COLO829 (cell line): ENCODE data around the gene SORD.

Experiments
- DNase-seq: peaks from one replicate; pipeline ENCODE4 v3.0.0; 2012; ENCODE audit warnings: low spot score

SORD gene

DNA sequence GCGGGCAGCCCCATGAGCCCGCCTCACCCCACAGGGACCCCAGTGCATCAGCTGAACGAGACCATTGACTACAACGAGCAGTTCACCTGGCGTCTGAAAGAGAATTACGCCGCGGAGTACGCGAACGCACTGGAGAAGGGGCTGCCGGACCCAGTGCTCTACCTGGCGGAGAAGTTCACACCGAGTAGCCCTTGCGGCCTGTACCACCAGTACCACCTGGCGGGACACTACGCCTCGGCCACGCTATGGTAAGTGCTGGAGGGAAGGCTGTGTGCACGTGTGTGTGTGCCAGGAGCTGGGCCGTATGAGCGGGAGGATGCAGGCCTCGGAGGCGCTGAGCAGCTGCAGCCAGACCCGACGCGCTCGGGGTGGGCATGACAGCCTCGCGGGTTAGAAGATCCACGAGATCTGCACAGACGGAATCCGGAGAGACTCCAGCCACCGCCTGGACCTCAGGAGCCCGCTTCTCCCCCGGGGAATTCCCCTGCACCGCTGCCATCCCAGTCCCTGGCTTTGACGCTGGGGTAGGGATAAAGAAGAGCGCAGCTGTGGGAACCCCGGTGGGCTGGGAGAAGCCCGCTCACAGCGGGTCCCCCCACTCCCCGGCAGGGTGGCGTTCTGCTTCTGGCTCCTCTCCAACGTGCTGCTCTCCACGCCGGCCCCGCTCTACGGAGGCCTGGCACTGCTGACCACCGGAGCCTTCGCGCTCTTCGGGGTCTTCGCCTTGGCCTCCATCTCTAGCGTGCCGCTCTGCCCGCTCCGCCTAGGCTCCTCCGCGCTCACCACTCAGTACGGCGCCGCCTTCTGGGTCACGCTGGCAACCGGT lies 93.7 kb downstream of the SORD start:
- DNase-seq = no peak

DNA sequence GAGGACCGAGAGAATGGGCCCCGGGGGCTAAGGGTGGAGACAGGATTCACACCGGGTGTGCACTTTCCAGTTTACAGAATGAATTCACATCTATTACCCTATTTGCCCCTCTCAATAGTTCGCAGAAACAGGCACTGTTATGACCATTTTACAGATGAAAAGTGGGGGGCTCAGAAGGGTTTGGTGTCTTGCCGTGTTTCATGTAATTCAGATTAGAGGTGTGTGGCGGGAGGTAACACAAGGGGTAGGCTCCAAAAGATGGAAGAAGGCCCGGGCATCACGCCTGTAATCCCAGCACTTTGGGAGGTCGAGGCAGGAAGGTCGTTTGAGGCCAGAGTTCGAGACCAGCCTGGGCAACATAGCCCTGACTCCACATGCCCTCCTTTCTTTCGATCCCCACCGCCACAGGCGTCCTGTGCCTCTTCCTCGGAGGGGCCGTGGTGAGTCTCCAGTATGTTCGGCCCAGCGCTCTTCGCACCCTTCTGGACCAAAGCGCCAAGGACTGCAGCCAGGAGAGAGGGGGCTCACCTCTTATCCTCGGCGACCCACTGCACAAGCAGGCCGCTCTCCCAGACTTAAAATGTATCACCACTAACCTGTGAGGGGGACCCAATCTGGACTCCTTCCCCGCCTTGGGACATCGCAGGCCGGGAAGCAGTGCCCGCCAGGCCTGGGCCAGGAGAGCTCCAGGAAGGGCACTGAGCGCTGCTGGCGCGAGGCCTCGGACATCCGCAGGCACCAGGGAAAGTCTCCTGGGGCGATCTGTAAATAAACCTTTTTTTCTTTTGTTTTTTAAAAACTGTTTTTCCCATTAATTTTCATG lies 94.5 kb downstream of the SORD start:
- DNase-seq = no peak

DNA sequence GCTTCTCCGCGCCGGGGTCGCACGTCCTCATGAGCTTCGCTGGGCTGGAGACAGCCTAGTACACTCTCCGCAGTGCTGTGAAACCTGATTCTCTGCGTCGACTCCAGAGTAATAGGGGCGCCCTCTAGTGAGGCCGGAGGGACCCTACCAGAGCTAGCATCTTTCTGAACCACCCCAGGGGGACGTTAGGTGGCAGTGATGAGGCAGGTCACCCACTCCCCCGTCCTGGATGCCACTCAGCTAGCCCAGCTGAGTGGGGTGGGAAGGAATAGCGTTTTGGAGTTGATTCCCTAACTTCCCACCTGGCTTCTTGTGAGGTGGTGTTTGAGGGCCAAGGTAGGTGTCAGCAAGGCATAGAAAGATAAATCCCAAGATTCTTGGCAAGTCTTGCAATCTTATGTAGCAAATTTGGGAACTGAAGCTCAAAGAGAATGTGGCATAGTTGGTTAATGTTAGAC lies 95.2 kb downstream of the SORD start:
- peak; percentile 83 for DNase-seq

DNA sequence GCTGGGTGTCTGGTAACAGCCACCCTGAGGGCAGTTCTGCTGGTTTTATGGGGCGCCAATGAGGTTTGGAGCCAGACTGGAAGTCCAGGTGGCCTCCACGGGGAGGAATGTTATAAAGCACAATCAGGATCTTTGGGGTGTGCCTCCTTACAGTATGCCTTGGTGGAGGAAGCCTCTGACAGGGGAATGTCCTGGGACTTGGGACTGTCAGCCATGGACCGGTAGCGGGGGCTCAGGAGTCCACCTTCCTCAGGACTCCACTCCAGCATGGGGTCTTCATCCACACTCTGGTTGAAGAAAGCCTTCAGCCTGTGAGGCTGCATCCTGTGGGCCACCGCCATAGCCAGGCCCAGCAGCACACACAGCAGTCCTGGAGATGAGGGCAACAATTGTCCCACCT lies 96.0 kb downstream of the SORD start:
- DNase-seq = no peak

DNA sequence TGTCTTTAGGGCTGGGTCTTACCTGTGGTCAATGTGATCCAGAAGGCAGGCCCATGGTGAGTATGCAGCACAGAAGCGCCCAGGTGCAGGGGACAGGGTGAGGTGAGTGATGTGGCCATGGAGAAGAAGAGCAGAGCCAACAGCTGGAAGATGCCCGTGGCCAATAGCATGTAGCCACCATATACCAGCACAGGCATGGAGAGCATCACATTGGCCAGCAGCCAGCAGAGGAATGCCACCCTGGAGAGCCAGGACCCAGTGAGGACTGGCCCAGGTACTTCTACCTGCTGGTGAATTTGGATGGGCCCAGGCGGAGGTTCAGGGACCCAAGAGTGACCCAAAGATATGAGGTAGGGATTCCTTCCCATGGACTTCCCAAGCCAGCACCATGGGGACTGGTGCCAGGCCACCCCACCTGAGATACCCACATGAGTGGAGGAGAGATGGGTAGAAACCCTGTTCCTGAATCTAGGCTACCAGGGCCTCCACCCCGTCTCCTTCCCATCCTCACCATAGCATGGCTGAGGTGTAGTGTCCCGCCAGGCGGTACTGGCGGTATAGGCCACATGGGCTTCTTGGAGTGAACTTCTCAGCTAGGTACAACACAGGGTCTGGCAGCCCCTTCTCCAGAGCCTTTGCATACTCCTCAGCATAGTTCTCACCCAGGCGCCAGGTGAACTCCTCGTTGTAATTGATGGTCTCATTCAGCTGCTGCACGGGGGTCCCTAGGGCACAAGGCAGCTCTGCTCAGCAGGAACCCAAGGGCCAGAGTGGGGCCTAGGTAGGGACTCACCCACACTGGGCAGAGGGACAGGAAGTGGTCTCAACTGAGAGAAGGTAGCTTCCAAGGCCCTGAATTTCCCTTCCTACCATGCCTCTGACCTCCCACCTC lies 97.3 kb downstream of the SORD start:
- no peak for DNase-seq

DNA sequence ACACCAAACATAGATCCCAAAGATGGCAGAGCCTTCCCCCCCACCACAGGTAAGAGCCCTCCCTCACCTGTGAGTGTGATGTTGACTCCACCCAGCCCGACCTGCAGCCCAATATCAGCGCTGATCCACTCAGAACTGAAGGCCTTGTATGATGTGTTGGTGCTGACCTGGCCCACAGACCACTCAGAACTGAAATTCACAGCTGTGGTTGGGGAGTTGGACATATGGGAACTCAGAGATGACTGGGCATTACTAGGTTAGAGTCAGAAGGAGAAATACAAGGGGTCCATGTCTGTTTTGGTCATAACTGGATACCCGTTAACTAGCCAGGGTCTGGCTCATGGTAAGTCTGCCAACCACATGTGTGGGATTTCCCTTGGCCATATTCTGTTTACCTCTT lies 98.0 kb downstream of the SORD start:
- DNase-seq = no peak

DNA sequence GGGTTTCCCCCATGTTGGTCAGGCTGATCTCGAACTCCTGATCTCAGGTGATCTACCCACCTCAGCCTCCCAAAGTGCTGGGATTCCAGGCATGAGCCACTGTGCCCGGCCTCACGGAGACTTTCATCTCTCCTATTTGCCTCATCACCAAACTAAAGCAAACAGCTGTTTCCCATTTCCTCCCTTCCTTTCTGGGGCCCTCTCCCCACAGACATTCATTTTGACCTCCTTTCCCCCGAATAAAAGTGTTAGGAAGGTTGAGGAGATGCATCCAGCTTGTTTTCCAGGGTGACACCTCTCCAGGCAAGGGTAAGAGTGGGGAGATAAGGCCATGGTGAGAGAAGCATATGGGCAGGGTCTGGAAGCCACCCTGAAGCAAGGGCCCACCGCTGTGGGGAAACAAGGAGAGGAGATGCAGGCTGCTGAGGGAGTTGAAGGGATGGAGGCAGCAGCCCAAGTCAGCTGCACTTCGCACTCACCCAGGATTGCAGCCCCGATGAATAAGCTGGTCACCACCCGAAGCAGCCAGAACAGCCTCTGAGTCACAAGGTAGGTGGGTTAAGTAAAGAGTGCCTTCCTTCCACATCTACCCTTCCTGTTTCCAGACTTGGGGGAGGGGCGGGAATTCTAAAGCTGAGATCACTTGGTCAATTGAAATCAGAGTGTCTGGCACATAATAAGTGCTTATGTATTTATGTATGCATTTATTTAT lies 98.9 kb downstream of the SORD start:
- DNase-seq = no peak

DNA sequence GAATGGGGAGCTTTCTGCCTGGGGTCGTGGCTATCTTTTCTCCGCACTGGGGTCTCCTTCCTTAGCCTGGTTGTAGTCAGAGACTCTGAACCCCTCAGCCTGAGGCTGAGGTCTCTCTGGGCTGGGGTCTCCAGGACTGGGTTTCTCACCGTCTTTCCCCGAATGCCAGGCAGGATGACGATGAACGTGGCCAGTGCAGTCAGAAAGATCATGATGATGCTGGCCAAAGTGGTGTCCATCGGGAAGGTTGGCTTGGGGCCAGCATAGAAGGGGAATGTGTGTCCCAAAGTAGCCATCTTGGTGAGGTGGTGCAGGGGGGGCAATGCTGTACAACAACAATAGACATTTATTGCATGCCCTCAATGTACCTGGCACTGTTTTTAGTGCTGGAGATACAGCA lies 99.7 kb downstream of the SORD start:
- no peak for DNase-seq

DNA sequence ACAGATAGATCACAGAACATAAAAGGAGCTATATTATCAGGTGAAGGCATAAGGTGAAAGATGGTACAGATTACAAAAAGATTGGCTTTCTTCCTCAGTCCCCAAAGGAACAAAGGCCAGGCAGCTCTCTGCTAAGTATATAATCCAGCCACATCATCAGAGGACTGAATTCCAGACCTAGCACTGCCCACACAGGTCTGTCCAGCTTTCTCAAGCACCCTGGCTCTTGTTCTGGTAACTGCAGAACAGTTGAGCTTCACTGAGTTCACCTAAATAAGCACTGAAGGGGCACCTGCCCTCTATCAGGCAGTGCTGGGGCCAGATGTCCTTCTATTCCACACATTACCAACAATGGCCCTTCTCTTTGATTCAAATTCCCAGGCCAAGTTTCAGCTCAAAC lies 100.4 kb downstream of the SORD start:
- no peak for DNase-seq

DNA sequence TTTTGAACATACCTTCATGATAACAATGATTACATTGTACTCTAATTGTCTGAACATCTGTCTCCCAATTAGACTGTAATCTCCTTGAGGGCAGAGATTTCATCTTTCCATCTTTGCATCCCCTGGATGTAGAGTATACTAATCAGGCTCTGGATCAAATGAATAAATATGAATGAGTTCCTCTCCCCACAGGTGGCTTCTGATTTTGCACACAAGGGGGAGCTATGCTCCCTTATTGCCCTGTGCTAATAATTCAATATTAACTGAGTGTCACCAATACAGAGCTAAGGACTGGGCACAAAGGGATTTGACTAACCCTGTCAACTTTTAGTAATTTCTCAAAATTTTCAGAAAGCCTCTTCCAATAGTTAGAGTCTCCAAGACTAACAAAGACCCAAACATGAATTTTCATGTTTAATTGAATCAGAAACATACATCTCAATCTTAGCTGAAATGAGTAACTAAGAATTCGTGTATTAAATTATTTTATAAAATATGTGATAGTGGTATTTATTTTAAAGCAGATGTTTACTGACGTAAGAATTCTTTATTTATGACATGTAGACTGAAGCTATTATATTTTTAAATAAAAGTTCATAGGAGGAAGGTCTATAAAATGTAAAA lies 103.7 kb downstream of the SORD start:
- DNase-seq = peak; percentile 7
